Activated naive CD4-positive, alpha-beta T cell treated with anti-CD3 and anti-CD28 coated beads for 36 hours (primary cell): ENCODE data around the gene CEBPE. TPM values are rescaled to one million over a fixed set of nuclear protein-coding genes. Genes with fewer than 3 reads are reported as not detected.

Experiments used
- CTCF ChIA-PET: fragments of 350-600 bp; sonication (Branson Sonifier 250); formaldehyde crosslinking; loops from one replicate; lab custom pipeline; 2021; ENCODE audit warnings: antibody characterized with exemption; lab: Charles Lee
- DNase-seq: peaks from one replicate; pipeline ENCODE4 v3.0.0-alpha.2; 2020
- H3K27ac Mint-ChIP-seq: one replicate; pipeline ENCODE4 v1.8.0; 2021; ENCODE audit warnings: mild to moderate bottlenecking, mixed read lengths
- H3K27me3 Mint-ChIP-seq: one replicate; pipeline ENCODE4 v1.8.0; 2021; ENCODE audit warnings: low read depth, mixed read lengths
- H3K36me3 Mint-ChIP-seq: one replicate; pipeline ENCODE4 v1.8.0; 2021; ENCODE audit warnings: low read depth, mixed read lengths
- H3K4me1 Mint-ChIP-seq: one replicate; pipeline ENCODE4 v1.8.0; 2021; ENCODE audit warnings: low read depth, mixed read lengths
- H3K4me3 Mint-ChIP-seq: one replicate; pipeline ENCODE4 v1.8.0; 2021; ENCODE audit warnings: mild to moderate bottlenecking, moderate library complexity, mixed read lengths
- H3K9me3 Mint-ChIP-seq: one replicate; pipeline ENCODE4 v1.8.0; 2021; ENCODE audit warnings: mixed read lengths
- intact Hi-C: fragments of 100-400 bp; cut with micrococcal nuclease; formaldehyde crosslinking; loops from one replicate; pipeline ENCODE4 v1.15.1; 2023
- total RNA-seq, 2 experiments: library from RNA; stranded (reverse); gene quantifications; one replicate each; pipeline ENCODE4 v1.2.3, GENCODE V29; 2021

The CEBPE gene
- total RNA-seq, 2 experiments from 2014 or later = 0.37 to 0.43 TPM

DNA sequence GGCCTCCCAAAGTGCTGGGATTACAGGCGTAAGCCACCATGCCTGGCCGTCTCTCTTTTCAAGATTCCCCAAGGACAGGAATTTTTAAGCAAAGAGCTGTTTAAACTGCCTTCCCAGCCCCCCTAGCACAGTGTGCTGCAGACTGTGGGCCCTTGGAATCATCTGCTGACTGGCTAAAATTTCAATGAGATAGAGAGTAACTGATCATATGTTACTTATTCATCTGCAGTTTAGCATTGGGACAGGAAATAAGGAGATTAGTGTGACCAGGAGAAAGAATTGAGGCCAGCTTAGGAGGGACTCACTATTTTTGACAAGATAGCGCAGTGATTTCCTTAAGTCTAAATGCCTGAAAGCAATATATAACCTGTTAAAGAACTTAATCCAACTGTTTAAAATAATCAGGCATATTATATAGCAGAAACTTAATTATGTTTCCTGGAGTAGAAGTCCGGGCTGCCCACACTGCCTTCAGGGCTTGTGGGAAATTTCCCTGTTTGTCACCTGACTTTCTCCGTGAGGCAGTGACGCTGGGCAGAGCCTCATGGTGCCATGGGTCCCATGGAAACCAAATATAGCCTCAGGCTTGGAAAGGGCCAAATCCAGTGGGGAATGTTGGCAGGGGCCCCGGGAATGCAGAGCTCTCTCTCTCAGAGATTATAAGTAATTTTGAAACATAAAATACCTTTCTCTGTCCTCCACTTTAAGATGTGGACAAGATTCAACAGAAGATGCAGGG, 22.8 kb upstream of the CEBPE start:
- intact Hi-C loops = no loop called here
- Mint-ChIP-seq H3K9me3 (no peaks in the 10 kb centered on the region), H3K27me3 (no peaks in the 10 kb centered on the region), H3K4me1 (no peaks in the 10 kb centered on the region), H3K4me3 (no peak overlapping the region), H3K36me3 (no peaks in the 10 kb centered on the region), H3K27ac (no peak overlapping the region)
- no peak for DNase-seq
- CTCF ChIA-PET = interaction anchor here (0.8 kb wide), 1 partner anchor 17 kb away, joined by 3 read pairs; no protein-coding TSS in a partner anchor

- no peak for DNase-seq
- H3K4me1 Mint-ChIP-seq = no peaks in the 10 kb centered on the region
- H3K27me3 Mint-ChIP-seq = no peaks in the 10 kb centered on the region
- no peaks in the 10 kb centered on the region for H3K9me3 Mint-ChIP-seq
- H3K27ac Mint-ChIP-seq = no peak overlapping the region
- intact Hi-C loops = no loop called here
- no peaks in the 10 kb centered on the region for H3K36me3 Mint-ChIP-seq
- H3K4me3 Mint-ChIP-seq = no peak overlapping the region
- CTCF ChIA-PET = no interaction called here
Measured at GRCh38 chr14:23140371-23140770, 21.3 kb upstream of the CEBPE start.

DNA sequence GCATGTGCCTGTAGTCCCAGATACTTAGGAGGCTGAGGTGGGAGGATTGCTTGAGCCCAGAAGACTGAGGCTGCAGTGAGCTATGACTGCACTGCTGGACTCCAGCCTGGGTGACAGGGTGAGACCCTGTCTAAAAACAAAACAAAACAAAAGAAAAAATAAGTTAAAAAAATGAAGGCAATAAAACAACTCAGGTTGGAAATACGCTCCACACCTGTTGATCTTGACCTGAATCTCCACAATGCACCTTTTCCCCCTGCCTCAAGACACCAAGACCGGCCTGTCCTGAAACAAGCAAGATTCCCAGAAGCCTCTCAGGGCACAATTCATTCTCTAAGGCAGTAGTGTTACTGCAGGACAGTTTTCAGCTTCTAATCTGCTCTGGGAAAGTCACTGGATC, 20.8 kb upstream of the CEBPE start:
- Mint-ChIP-seq H3K27me3 (no peaks in the 10 kb centered on the region), H3K27ac (no peak overlapping the region), H3K9me3 (no peaks in the 10 kb centered on the region), H3K36me3 (no peaks in the 10 kb centered on the region), H3K4me3 (no peak overlapping the region), H3K4me1 (no peaks in the 10 kb centered on the region)
- DNase-seq = no peak
- CTCF ChIA-PET = no interaction called here
- intact Hi-C loops = no loop called here

- intact Hi-C loops = no loop called here
- Mint-ChIP-seq H3K4me1 (no peaks in the 10 kb centered on the region), H3K27ac (no peak overlapping the region), H3K36me3 (no peaks in the 10 kb centered on the region), H3K27me3 (no peaks in the 10 kb centered on the region), H3K4me3 (no peak overlapping the region), H3K9me3 (no peaks in the 10 kb centered on the region)
- CTCF ChIA-PET = interaction anchor here (0.6 to 0.9 kb wide), 3 partner anchors 17 to 62 kb away, joined by 3 to 6 read pairs (median 3); no protein-coding TSS in a partner anchor
- DNase-seq = no peak
Measured at GRCh38 chr14:23137813-23138535, 18.9 kb upstream of the CEBPE start.

DNA sequence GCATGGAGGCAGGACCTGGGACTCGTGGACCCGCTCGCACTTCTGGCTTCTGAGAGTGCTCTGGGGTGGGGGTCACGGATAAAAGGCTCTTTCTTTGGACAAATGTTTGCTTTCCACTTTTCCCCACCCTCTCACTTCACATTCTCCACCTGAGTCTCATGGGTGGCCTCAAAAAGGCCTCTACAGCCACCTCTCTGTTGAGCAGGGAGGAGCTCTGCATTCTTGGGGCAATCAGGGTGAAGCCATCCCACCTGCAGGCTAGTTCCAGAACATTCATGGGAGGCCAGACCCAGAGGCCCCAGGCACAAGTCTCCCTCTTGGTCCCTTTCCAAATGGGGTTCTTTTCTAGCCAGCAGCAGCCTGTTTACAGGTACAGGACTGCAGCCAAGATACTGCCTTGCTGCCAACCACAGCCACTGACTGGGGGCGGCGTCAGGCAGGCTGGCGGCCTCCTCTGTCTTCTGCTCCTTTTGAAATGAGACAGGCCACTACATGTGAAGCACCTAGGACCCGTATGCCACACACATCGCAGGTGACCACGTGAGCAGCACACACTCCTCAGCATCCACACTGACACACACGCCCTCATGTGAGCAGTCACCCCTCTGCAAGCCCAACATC, 18.2 kb upstream of the CEBPE start:
- H3K9me3 Mint-ChIP-seq = no peaks in the 10 kb centered on the region
- no peak overlapping the region for H3K27ac Mint-ChIP-seq
- no peaks in the 10 kb centered on the region for H3K4me1 Mint-ChIP-seq
- CTCF ChIA-PET = interaction anchor here (0.6 to 0.9 kb wide), 2 partner anchors 16 to 62 kb away, joined by 3 to 6 read pairs; no protein-coding TSS in a partner anchor
- DNase-seq = no peak
- no peak overlapping the region for H3K4me3 Mint-ChIP-seq
- no peaks in the 10 kb centered on the region for H3K27me3 Mint-ChIP-seq
- intact Hi-C loops = no loop called here
- no peaks in the 10 kb centered on the region for H3K36me3 Mint-ChIP-seq

DNA sequence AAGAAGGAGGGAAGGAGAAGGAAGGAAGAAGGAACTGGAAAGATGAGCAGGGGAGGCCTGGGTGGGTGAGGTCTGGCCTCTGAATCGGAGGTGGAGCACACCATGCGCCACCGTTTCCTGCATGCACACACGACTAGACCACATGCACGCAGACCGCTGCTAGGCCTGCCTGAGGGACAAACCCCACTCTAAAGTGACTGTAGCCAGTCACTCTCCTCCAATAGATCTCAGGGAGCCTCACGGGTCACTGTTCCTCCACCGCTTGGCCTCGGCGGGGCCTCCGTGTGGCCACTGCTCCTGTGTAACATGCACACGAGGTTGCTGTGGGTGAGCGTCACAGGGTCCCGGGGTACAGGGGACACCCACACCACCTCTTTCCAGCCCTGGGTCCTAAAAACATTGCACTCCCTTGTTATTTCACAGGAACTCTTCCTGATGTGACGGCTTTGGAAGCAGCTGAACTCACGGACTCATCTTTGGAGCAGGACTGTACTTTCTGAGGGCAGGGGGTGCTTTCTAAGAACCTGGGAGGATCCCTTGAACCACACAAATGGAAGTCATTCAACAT, 17.6 kb upstream of the CEBPE start:
- DNase-seq = no peak
- H3K27ac Mint-ChIP-seq = no peak overlapping the region
- intact Hi-C loops = no loop called here
- no peaks in the 10 kb centered on the region for H3K36me3 Mint-ChIP-seq
- CTCF ChIA-PET = interaction anchor here (0.6 to 1.3 kb wide), 2 partner anchors 15 to 1679 kb away, joined by 3 to 4 read pairs; no protein-coding TSS in a partner anchor
- no peaks in the 10 kb centered on the region for H3K9me3 Mint-ChIP-seq
- no peak overlapping the region for H3K4me3 Mint-ChIP-seq
- H3K27me3 Mint-ChIP-seq = no peaks in the 10 kb centered on the region
- H3K4me1 Mint-ChIP-seq = no peaks in the 10 kb centered on the region

DNA sequence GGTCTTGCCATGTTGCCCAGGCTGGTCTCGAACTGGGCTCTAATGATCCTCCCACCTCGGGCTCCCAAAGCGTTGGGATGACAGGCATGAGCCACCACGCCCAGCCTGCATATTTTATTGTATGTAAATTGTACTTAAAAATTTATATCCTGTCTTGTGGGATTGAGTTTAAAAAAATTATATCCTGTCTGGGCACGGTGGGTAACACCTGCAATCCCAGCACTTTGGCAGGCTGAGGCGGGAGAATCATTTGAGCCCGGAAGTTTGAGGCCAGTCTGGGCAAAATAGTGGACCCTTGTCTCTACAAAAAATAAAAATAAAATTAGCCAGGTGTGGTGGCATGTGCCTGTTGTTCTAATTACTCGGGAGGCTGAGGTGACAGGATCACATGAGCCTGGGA, 13.9 kb upstream of the CEBPE start:
- intact Hi-C loops = no loop called here
- Mint-ChIP-seq H3K9me3 (no peaks in the 10 kb centered on the region), H3K4me3 (no peak overlapping the region), H3K4me1 (peaks cover 1% of the 10 kb centered on the region), H3K27ac (no peak overlapping the region), H3K36me3 (no peaks in the 10 kb centered on the region), H3K27me3 (no peaks in the 10 kb centered on the region)
- CTCF ChIA-PET = interaction anchor here (4.5 kb wide), 1 partner anchor 11 kb away, joined by 24 read pairs; no protein-coding TSS in a partner anchor
- DNase-seq = no peak

- Mint-ChIP-seq H3K4me3 (no peak overlapping the region), H3K27me3 (no peaks in the 10 kb centered on the region)
Measured at GRCh38 chr14:23131482-23131881, 12.4 kb upstream of the CEBPE start.

GRCh38 chr14:23130871-23131270, 11.8 kb upstream of the CEBPE start:
- Mint-ChIP-seq H3K4me3 (no peak overlapping the region), H3K36me3 (no peaks in the 10 kb centered on the region), H3K4me1 (peaks cover 1% of the 10 kb centered on the region), H3K27ac (no peak overlapping the region), H3K9me3 (no peaks in the 10 kb centered on the region), H3K27me3 (no peaks in the 10 kb centered on the region)
- CTCF ChIA-PET = interaction anchor here (0.6 to 4.5 kb wide), 5 partner anchors 9 to 191 kb away, joined by 3 to 24 read pairs (median 4); no protein-coding TSS in a partner anchor
- intact Hi-C loops = no loop called here
- DNase-seq = no peak

More at GRCh38 chr14:23131482-23131881, 12.4 kb upstream of the CEBPE start:
- no peaks in the 10 kb centered on the region for H3K9me3 Mint-ChIP-seq
- no peak for DNase-seq
- CTCF ChIA-PET = interaction anchor here (4.5 kb wide), 1 partner anchor 10 kb away, joined by 24 read pairs; no protein-coding TSS in a partner anchor
- intact Hi-C loops = no loop called here
- H3K4me1 Mint-ChIP-seq = peaks cover 1% of the 10 kb centered on the region
- H3K27ac Mint-ChIP-seq = no peak overlapping the region
- H3K36me3 Mint-ChIP-seq = no peaks in the 10 kb centered on the region

DNA sequence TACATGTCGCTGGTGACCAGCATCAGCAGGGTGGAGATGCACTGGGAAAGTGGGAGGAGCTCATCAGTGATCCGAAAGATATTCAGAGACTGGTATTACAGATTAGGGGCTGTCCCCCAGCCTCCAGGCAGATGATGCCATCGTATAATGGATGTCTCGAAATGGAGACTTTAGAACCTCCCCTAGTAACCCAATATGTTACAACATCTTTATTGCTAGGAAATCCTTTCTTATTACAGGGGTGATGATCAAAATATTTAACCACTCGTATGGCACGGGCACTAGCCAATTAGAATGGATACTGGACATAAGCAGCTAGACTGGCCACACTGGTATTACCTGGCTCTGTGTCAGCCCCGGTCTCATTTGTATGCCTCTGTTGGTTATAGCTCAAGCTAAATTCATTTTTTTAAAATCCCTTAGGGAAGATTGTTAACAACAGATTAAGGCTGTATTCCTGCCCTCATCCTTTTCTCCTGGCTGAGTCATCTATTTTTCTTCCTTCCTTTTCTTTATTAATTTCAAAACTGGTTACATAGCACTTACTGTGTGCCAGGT, 10.8 kb upstream of the CEBPE start:
- CTCF ChIA-PET = interaction anchor here (0.9 to 4.5 kb wide), 6 partner anchors 8 to 107 kb away, joined by 3 to 24 read pairs (median 4); no protein-coding TSS in a partner anchor
- Mint-ChIP-seq H3K4me1 (peaks cover 1% of the 10 kb centered on the region), H3K27me3 (no peaks in the 10 kb centered on the region), H3K4me3 (no peak overlapping the region), H3K9me3 (no peaks in the 10 kb centered on the region), H3K36me3 (no peaks in the 10 kb centered on the region), H3K27ac (no peak overlapping the region)
- intact Hi-C loops = loop anchor here (10.0 kb wide), 1 partner anchor 335 kb away; the partner anchor contains the start of gene NGDN
- DNase-seq = no peak

GRCh38 chr14:23128969-23129758, 10.1 kb upstream of the CEBPE start:
- intact Hi-C loops = loop anchor here (10.0 kb wide), 1 partner anchor 336 kb away; the partner anchor contains the start of gene NGDN
- Mint-ChIP-seq H3K4me3 (no peak overlapping the region), H3K27ac (no peak overlapping the region), H3K27me3 (no peaks in the 10 kb centered on the region), H3K36me3 (no peaks in the 10 kb centered on the region), H3K9me3 (no peaks in the 10 kb centered on the region), H3K4me1 (peaks cover 1% of the 10 kb centered on the region)
- CTCF ChIA-PET = interaction anchor here (0.9 to 4.5 kb wide), 5 partner anchors 8 to 108 kb away, joined by 3 to 24 read pairs (median 5); no protein-coding TSS in a partner anchor
- DNase-seq = no peak
